ENCODE results near the gene IBSP. TPM values are rescaled to one million over a fixed set of nuclear protein-coding genes. Genes with fewer than 3 reads are reported as not detected.

The IBSP gene
- total RNA-seq, 1 experiment from 2014 or later: not detected

DNA sequence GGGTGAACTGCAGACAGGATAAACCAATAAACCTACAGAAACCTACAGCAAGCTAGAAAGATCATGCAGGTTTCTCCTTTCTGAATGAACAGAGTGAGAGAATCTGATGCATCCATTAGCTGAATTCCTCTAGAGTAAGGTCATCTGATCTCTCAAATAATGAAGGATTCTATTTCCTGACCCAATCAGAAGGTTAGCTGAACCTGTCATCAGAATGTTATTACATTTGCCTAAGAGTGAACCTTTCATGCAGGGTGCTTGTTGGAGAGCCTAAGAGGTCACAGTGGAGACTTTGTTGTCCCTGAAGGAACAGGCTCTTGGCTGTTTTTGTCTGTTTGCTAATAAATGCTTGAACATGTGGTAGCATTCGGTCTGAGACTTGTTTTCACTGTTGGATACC lies 57.5 kb downstream of the IBSP start:
- Histone ChIP-seq H4K8ac (replicated peaks; ENCODE audit: insufficient read length, low read depth, low read length) (no peak overlapping the region), H2BK15ac (ENCODE audit: low read depth, low read length) (no peak overlapping the region), H3K4me2 (ENCODE audit: insufficient read depth, insufficient read length, low read length) (no peak overlapping the region), H3T11ph (ENCODE audit: low read length) (no peak overlapping the region), H3K23me2 (ENCODE audit: insufficient read length, low read depth, low read length, poor library complexity, severe bottlenecking) (no peaks in the 10 kb centered on the region), H4K91ac (ENCODE audit: insufficient read length, low read depth, low read length) (no peak overlapping the region), H3K9me3 (ENCODE audit: control insufficient read depth, low read depth, low read length) (no peaks in the 10 kb centered on the region), H3K9ac (ENCODE audit: extremely low read depth, insufficient read length, low read length) (no peak overlapping the region), H2AFZ (ENCODE audit: low read length) (no peak overlapping the region), H3K18ac (ENCODE audit: insufficient read length, low read depth, low read length) (no peak overlapping the region), H4K5ac (ENCODE audit: insufficient read length, low read depth, low read length) (no peak overlapping the region), H3K56ac (ENCODE audit: insufficient read length, low read depth, low read length) (no peak overlapping the region), H3K27me3 (ENCODE audit: insufficient read depth, low read length) (no peaks in the 10 kb centered on the region; the same call in 1 of the 2 replicates), H2BK12ac (ENCODE audit: insufficient read length, low read depth, low read length) (no peak overlapping the region), H2BK5ac (ENCODE audit: insufficient read length, low read length) (no peak overlapping the region), H3K27ac (ENCODE audit: insufficient read length, low read depth, low read length) (no peak overlapping the region), H3K79me1 (ENCODE audit: insufficient read depth, low read depth, low read length, poor library complexity, severe bottlenecking) (no peaks in the 10 kb centered on the region), H2BK120ac (ENCODE audit: low read depth, low read length, poor library complexity, severe bottlenecking) (no peak overlapping the region), H3K4me1 (ENCODE audit: insufficient read depth, low read length) (peaks cover 5% of the 10 kb centered on the region; the same call in 1 of the 2 replicates), H2BK20ac (ENCODE audit: low read depth, low read length, poor library complexity, severe bottlenecking) (no peak overlapping the region), H4K20me1 (ENCODE audit: control insufficient read depth, insufficient read depth, insufficient read length) (no peaks in the 10 kb centered on the region), H3K14ac (ENCODE audit: insufficient read depth, low read length) (no peak overlapping the region), H3K4ac (ENCODE audit: low read depth, low read length) (no peak overlapping the region), H3K23ac (ENCODE audit: insufficient read length, low read depth, low read length) (no peak overlapping the region), H2AK5ac (ENCODE audit: insufficient read length, low read length) (no peak overlapping the region), H3K79me2 (ENCODE audit: insufficient read depth, low read length) (no peaks in the 10 kb centered on the region)
- H3K27me3 Mint-ChIP-seq (ENCODE audit: low read depth): peaks cover 3% of the 10 kb centered on the region
- peaks cover 0 to 6% (median 0%) of the 10 kb centered on the region in 3 experiments; a peak in 4 of 7 replicates for H3K36me3 Mint-ChIP-seq (ENCODE audit: insufficient read depth in 1 of 3, low read depth in 3 of 3)
- TF ChIP-seq, protein P1, sequence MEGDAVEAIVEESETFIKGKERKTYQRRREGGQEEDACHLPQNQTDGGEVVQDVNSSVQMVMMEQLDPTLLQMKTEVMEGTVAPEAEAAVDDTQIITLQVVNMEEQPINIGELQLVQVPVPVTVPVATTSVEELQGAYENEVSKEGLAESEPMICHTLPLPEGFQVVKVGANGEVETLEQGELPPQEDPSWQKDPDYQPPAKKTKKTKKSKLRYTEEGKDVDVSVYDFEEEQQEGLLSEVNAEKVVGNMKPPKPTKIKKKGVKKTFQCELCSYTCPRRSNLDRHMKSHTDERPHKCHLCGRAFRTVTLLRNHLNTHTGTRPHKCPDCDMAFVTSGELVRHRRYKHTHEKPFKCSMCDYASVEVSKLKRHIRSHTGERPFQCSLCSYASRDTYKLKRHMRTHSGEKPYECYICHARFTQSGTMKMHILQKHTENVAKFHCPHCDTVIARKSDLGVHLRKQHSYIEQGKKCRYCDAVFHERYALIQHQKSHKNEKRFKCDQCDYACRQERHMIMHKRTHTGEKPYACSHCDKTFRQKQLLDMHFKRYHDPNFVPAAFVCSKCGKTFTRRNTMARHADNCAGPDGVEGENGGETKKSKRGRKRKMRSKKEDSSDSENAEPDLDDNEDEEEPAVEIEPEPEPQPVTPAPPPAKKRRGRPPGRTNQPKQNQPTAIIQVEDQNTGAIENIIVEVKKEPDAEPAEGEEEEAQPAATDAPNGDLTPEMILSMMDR (conservative IDR thresholded peaks at IDR 0.05): no peak
- DNase-seq: no peak
- peaks cover 0 to 3% of the 10 kb centered on the region in 2 experiments; a peak in 3 of 5 replicates for H3K9me3 Mint-ChIP-seq
- no CpG with 5 or more reads among the region's 1 CpG for WGBS (ENCODE audit: extremely low coverage, insufficient read length, low lambda C conversion rate)
- H3K4me1 Mint-ChIP-seq: peaks cover 13 to 25% of the 10 kb centered on the region in 2 experiments
- peak overlapping the region in 1 of 3 experiments; percentile 68; a peak in 1 of 7 replicates for H3K27ac Mint-ChIP-seq
- H3K4me3 Mint-ChIP-seq: no peak overlapping the region

All from H9 (cell line).